Measurements from ENCODE around the gene TNN.

The TNN gene

DNA sequence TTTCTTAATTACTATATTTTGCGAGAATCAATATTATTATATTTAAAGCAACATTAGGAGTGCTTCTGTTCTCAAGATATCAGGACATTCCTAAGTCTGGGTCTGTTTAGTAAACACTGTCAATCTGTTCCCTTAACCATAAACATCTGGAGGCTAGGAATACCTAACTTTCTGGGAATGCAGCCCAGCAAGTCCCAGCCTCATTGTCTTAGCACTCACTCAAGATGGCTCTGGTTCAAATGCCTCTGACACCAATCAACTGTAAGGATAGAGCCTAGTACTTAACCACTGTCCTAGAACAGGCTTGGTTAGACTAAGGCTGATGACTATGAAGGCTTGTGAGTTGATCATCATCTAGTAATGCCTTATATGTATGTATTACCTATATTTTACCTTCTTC, 61.5 kb downstream of the TNN start:
- peak; percentile 97 for DNase-seq (ENCODE audit: low read depth)
- no peak overlapping the region for H3K4me3 ChIP-seq (ENCODE audit: low read length)
- TF ChIP-seq, protein P1, sequence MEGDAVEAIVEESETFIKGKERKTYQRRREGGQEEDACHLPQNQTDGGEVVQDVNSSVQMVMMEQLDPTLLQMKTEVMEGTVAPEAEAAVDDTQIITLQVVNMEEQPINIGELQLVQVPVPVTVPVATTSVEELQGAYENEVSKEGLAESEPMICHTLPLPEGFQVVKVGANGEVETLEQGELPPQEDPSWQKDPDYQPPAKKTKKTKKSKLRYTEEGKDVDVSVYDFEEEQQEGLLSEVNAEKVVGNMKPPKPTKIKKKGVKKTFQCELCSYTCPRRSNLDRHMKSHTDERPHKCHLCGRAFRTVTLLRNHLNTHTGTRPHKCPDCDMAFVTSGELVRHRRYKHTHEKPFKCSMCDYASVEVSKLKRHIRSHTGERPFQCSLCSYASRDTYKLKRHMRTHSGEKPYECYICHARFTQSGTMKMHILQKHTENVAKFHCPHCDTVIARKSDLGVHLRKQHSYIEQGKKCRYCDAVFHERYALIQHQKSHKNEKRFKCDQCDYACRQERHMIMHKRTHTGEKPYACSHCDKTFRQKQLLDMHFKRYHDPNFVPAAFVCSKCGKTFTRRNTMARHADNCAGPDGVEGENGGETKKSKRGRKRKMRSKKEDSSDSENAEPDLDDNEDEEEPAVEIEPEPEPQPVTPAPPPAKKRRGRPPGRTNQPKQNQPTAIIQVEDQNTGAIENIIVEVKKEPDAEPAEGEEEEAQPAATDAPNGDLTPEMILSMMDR (conservative IDR thresholded peaks at IDR 0.05; ENCODE audit: low read length): no peak

GRCh38 chr1:175129644-175129996, 62.0 kb downstream of the TNN start:
- H3K4me3 ChIP-seq (ENCODE audit: low read length): no peak overlapping the region
- TF ChIP-seq, protein P1 (conservative IDR thresholded peaks at IDR 0.05; ENCODE audit: low read length): no peak; the same call in 1 of the 2 replicates
- no peak for DNase-seq (ENCODE audit: low read depth)

DNA sequence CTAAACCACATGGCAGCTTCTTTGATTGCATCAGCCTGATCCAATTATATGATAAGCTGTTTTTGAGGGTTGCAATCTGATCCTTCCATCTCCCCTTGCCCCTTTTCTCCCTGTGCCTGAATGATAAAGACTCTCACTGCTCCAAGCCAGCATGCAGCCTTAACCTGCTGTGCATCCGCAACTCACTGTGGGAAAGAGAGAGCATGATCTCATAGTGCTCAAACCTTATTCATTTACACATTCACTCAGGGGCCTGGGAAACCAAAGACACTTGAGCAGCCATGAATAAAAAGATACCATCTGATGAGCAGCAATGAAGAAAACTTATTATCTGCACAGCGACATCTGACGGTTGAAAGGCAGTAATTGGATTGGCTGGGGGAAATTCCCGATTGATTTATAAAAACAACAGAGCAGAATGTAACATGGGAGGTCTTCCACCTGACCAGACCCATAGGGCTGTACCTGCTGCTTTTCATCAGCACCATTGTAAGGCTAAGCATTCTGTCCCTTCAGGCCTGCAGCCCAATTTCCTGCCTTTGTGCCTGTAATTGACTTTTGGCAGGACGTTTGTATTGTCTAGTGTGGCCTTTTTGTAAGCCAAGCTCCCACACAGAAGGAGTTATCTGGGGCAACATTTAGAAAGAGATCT, 62.5 kb downstream of the TNN start:
- DNase-seq (ENCODE audit: low read depth): peak; percentile 16
- TF ChIP-seq, protein P1 (conservative IDR thresholded peaks at IDR 0.05; ENCODE audit: low read length): no peak
- no peak overlapping the region for H3K4me3 ChIP-seq (ENCODE audit: low read length)

GRCh38 chr1:175130649-175131045, 63.0 kb downstream of the TNN start:
- no peak for DNase-seq (ENCODE audit: low read depth)
- no peak overlapping the region for H3K4me3 ChIP-seq (ENCODE audit: low read length)
- TF ChIP-seq, protein P1 (conservative IDR thresholded peaks at IDR 0.05; ENCODE audit: low read length): no peak

DNA sequence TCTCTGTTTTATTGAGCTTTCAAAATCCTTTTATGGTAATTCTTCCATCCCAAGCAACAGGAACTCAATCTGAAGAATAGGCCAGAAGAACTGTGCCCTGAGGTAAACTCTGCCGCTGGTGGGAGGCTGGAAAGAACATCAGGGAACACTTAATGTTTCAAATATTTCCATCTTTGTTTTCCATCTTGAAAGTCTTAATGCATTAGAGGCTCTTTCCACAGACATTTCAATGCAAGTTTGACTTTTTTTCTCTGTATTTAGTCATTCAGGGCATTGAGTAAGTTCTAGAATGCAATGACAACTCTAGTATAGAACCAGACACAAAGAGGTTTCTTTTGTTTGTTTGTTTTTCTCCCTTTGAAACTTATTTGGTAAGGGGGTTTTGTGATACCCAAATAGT, 63.5 kb downstream of the TNN start:
- no peak overlapping the region for H3K4me3 ChIP-seq (ENCODE audit: low read length)
- peak; percentile 62 for DNase-seq (ENCODE audit: low read depth)
- TF ChIP-seq, protein P1 (conservative IDR thresholded peaks at IDR 0.05; ENCODE audit: low read length): no peak

- H3K4me3 ChIP-seq (ENCODE audit: low read length): no peak overlapping the region
- TF ChIP-seq, protein P1 (conservative IDR thresholded peaks at IDR 0.05; ENCODE audit: low read length): no peak
- peak; percentile 86 for DNase-seq (ENCODE audit: low read depth)
These were observed 64.8 kb downstream of the TNN start for GRCh38 chr1:175132436-175132835.

- TF ChIP-seq, protein P1 (conservative IDR thresholded peaks at IDR 0.05; ENCODE audit: low read length): no peak
- peak; percentile 65 for DNase-seq (ENCODE audit: low read depth)
- no peak overlapping the region for H3K4me3 ChIP-seq (ENCODE audit: low read length)
These were observed 66.2 kb downstream of the TNN start for GRCh38 chr1:175133673-175134435.

Data from AG10803 (cell line).